Upper lobe of left lung (tissue), 6 donors: Measurements from ENCODE around the gene TNK2. TPM values are rescaled to one million over a fixed set of nuclear protein-coding genes. Genes with fewer than 3 reads are reported as not detected.
A peak's percentile ranks its signal among the peaks of the same experiment; 100 is the strongest.

Experiments used
- ATAC-seq, 2 donors: fragments of 200-7000 bp; cut with Tn5 transposase; one replicate each; pipeline ENCODE4 v1.9.1; 2022; ENCODE audit warnings: mild to moderate bottlenecking in 2 of 2, moderate library complexity in 2 of 2; ENCODE audit not compliant: low FRiP score in 2 of 2
- DNase-seq, 2 donors: peaks; one replicate each; pipeline ENCODE4 v3.0.0-alpha.2; 2019 to 2020
- H3K27ac ChIP-seq, 4 donors: fragments of 200-600 bp; sonication (generic); one replicate each; pipeline ENCODE4 v1.5.1; 2016 to 2019
- H3K27me3 ChIP-seq, 4 donors: fragments of 200-600 bp; sonication (generic); one replicate each; pipeline ENCODE4 v1.5.1; 2017 to 2019
- H3K36me3 ChIP-seq, 4 donors: fragments of 200-600 bp; sonication (generic); one replicate each; pipeline ENCODE4 v1.5.1; 2016 to 2019
- H3K4me1 ChIP-seq, 4 donors: fragments of 200-600 bp; sonication (generic); one replicate each; pipeline ENCODE4 v1.5.1; 2018 to 2019
- H3K4me3 ChIP-seq, 4 donors: fragments of 200-600 bp; sonication (generic); one replicate each; pipeline ENCODE4 v1.5.1; 2017 to 2019; ENCODE audit warnings: mild to moderate bottlenecking in 2 of 4, moderate library complexity in 1 of 4
- H3K9me3 ChIP-seq, 4 donors: fragments of 200-600 bp; sonication (generic); one replicate each; pipeline ENCODE4 v1.5.1; 2018 to 2019
- CTCF ChIP-seq, 6 experiments: fragments of 450-650 bp in 4 of 6; fragments of 200-600 bp in 2 of 6; sonication (generic) in 2 of 6; IDR thresholded peaks; one replicate each; pipeline ENCODE4 v1.5.1; 2016 to 2019; ENCODE audit warnings: antibody characterized with exemption in 6 of 6
- EP300 ChIP-seq, 4 donors: sonication (generic); formaldehyde crosslinking; IDR thresholded peaks; one replicate each; pipeline ENCODE4 v1.5.1; 2017; ENCODE audit warnings: antibody characterized with exemption in 4 of 4, control low read depth in 2 of 4
- POLR2A ChIP-seq, 4 donors: fragments of 450-650 bp; IDR thresholded peaks; one replicate each; pipeline ENCODE4 v1.5.1; 2016 to 2017; ENCODE audit warnings: antibody characterized with exemption in 4 of 4, mild to moderate bottlenecking in 2 of 4
- POLR2AphosphoS5 ChIP-seq, 2 donors: sonication (generic); formaldehyde crosslinking; IDR thresholded peaks; one replicate each; pipeline ENCODE4 v1.5.1; 2017; ENCODE audit warnings: antibody characterized with exemption in 2 of 2
- WGBS, 2 donors: methylation state at CpG; one replicate each; pipeline ENCODE4 v1.1.5; 2017 to 2018; 5-methylcytosine and 5-hydroxymethylcytosine counted together
- total RNA-seq, 6 donors: library from RNA; depleted of rRNA in 4 of 6; stranded (reverse); fragments of >200 nt in 4 of 6; gene quantifications; one replicate each; pipeline versions ENCODE4 v1.1.0 to v1.2.1, GENCODE V29; 2016 to 2021
- donor health status: DM: no; HTN: no; CAD: no; lungs with moderate emphysema.
- donor health status: DM: no; HTN: yes; CAD: no; lungs with severe emphysema.

The TNK2 gene
- total RNA-seq, 6 donors from 2014 or later: 18.7 to 171 (median 70.1) TPM

DNA sequence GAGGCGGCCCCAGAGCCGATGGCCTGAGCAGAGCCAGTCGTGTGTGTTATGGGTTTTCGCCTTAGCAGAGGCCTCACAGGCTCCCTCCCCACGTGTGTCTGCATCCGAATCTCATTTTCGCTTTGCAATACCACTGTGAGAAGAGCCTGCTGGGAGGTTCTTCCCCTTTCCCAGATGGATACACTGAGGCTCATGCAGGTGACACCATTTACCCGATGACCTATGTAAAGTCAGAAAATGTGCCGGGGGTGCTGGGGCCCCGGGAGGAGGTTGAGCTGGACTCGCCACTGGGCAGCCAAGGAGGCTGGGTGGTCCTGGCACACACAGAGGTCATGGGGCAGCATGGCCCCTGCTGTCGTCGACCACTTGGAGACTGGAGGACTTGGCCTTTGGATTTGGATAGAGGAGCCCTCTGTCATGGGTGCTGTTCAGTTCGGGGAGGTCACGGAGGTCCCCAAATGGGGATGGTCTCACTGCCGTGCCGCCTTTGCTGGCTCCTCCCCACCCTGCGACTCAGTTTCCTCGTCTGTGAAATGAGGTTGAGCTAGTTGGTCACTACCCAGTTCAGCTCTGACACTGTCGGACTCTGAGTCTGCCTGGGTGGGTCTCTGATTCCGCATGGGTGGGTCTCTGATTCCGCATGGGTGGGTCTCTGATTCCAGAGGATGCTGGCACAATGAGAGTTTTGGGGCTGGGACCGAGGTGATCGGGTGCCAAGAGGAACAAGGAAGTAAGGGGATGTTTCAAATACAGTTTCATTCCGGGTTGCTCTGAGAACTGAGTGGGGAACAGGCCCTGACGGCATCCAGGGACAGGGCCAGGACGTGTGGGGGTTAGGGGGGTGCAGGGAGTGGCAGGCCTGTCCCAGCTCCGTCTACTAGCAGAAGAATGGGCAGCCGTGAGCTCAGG lies 73.4 kb downstream of the TNK2 start:
- WGBS, 2 donors: 88% methylated on average over 26 to 28 of the region's 29 CpGs
- no peaks in the 10 kb centered on the region for H3K9me3 ChIP-seq
- no peaks in the 10 kb centered on the region for H3K36me3 ChIP-seq
- peaks cover 0 to 8% (median 0%) of the 10 kb centered on the region in 4 donors for H3K4me1 ChIP-seq
- H3K4me3 ChIP-seq: no peak overlapping the region
- DNase-seq (peak in 1 of 2 donors; percentile 42), ATAC-seq (no peak)
- H3K27ac ChIP-seq: no peak overlapping the region
- TF ChIP-seq POLR2AphosphoS5 (IDR thresholded peaks at IDR 0.05) (no peak), POLR2A (IDR thresholded peaks at IDR 0.05) (no peak), CTCF (IDR thresholded peaks at IDR 0.05) (no peak), EP300 (IDR thresholded peaks at IDR 0.05) (no peak)
- no peaks in the 10 kb centered on the region for H3K27me3 ChIP-seq

DNA sequence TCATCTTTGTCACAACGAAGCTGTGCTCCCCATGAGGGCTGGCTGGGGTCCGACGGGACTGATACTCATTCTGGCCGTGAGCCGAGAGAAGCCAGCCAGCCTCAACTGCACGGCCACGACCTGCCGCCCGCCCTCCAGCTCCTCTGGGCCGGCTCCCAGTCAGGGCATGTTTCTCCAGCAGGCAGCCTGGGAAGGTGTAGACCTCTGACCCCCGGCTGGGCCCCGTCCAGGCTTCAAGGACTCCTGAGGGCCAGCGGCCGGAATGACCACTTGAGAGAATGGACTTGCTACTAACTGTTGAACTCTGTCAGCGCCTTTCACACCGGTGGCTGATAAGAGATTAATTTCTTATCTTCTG lies 78.5 kb downstream of the TNK2 start:
- Histone ChIP-seq H3K9me3 (no peaks in the 10 kb centered on the region), H3K27me3 (no peaks in the 10 kb centered on the region), H3K4me1 (peaks cover 0 to 14% (median 4%) of the 10 kb centered on the region in 4 donors), H3K4me3 (no peak overlapping the region), H3K27ac (peak overlapping the region in 3 of 4 donors; percentile 16 to 80 (median 26)), H3K36me3 (no peaks in the 10 kb centered on the region)
- ATAC-seq (peak in 1 of 2 donors; percentile 69), DNase-seq (peak; percentile 84 to 88)
- WGBS, 2 donors: 71 to 75% methylated on average over 7 to 16 of the region's 16 CpGs
- no peak for TF ChIP-seq CTCF (IDR thresholded peaks at IDR 0.05)
- TF ChIP-seq POLR2A (IDR thresholded peaks at IDR 0.05): no peak
- no peak for TF ChIP-seq POLR2AphosphoS5 (IDR thresholded peaks at IDR 0.05)

- no peak for DNase-seq
- H3K27ac ChIP-seq: peak overlapping the region in 2 of 4 donors; percentile 12 to 80
- no peaks in the 10 kb centered on the region for H3K27me3 ChIP-seq
- TF ChIP-seq POLR2A (IDR thresholded peaks at IDR 0.05): no peak
- TF ChIP-seq POLR2AphosphoS5 (IDR thresholded peaks at IDR 0.05): no peak
- TF ChIP-seq EP300 (IDR thresholded peaks at IDR 0.05): no peak
- TF ChIP-seq CTCF (IDR thresholded peaks at IDR 0.05): no peak
- no peak for ATAC-seq
- 67 to 68% methylated on average over 9 of the region's 9 CpGs for WGBS, 2 donors
- H3K9me3 ChIP-seq: no peaks in the 10 kb centered on the region
- H3K36me3 ChIP-seq: no peaks in the 10 kb centered on the region
- peaks cover 0 to 18% (median 6%) of the 10 kb centered on the region in 4 donors for H3K4me1 ChIP-seq
- H3K4me3 ChIP-seq: no peak overlapping the region
These were observed 79.6 kb downstream of the TNK2 start for GRCh38 chr3:195828762-195829161.

GRCh38 chr3:195825857-195826804 lies 82.2 kb downstream of the TNK2 start:
- TF ChIP-seq POLR2AphosphoS5 (IDR thresholded peaks at IDR 0.05): no peak
- TF ChIP-seq EP300 (IDR thresholded peaks at IDR 0.05): no peak
- TF ChIP-seq CTCF (IDR thresholded peaks at IDR 0.05): no peak
- TF ChIP-seq POLR2A (IDR thresholded peaks at IDR 0.05): no peak
- DNase-seq (no peak), ATAC-seq (no peak)
- no peaks in the 10 kb centered on the region for H3K27me3 ChIP-seq
- peak overlapping the region in 1 of 4 donors; percentile 73 for H3K27ac ChIP-seq
- H3K4me3 ChIP-seq: no peak overlapping the region
- no peaks in the 10 kb centered on the region for H3K36me3 ChIP-seq
- WGBS, 2 donors: 91 to 93% methylated on average over 47 of the region's 47 CpGs
- peaks cover 0 to 22% (median 10%) of the 10 kb centered on the region in 4 donors for H3K4me1 ChIP-seq
- no peaks in the 10 kb centered on the region for H3K9me3 ChIP-seq
